Neuronal stem cell (in vitro differentiated cells): ENCODE results near the gene CERK.
"Not testable (repeated sequence)": the region's sequence is repeated elsewhere in the genome, so short reads cannot be mapped to it uniquely, and the experiment has no call there.

ENCODE experiments used
- DNase-seq: peaks from one replicate; pipeline ENCODE4 v3.0.0-alpha.2; 2013; ENCODE audit warnings: low spot score
- H2AFZ ChIP-seq: one replicate; pipeline ENCODE4 v1.6.1; 2013; ENCODE audit warnings: mild to moderate bottlenecking, low read length, inconsistent platforms
- H2AK5ac ChIP-seq: 2 replicates; pipeline ENCODE4 v1.6.1; 2013; ENCODE audit warnings: low read depth, mild to moderate bottlenecking, inconsistent platforms, low read length, moderate library complexity, mixed read lengths
- H2BK120ac ChIP-seq: 2 replicates; pipeline ENCODE4 v1.6.1; 2013; ENCODE audit warnings: low read depth, mild to moderate bottlenecking, inconsistent platforms, low read length, moderate library complexity, mixed read lengths
- H2BK12ac ChIP-seq: one replicate; pipeline ENCODE4 v1.6.1; 2013; ENCODE audit warnings: low read length, inconsistent platforms
- H2BK15ac ChIP-seq: 2 replicates; pipeline ENCODE4 v1.6.1; 2013; ENCODE audit warnings: mild to moderate bottlenecking, low read length, inconsistent platforms, mixed read lengths
- H2BK5ac ChIP-seq: one replicate; pipeline ENCODE4 v1.6.1; 2013; ENCODE audit warnings: inconsistent platforms, mild to moderate bottlenecking, low read length, moderate library complexity
- H3K14ac ChIP-seq: one replicate; pipeline ENCODE4 v1.6.1; 2013; ENCODE audit warnings: low read length, inconsistent platforms
- H3K18ac ChIP-seq: 2 replicates; pipeline ENCODE4 v1.6.1; 2013; ENCODE audit warnings: low read length, inconsistent platforms
- H3K23ac ChIP-seq: 2 replicates; pipeline ENCODE4 v1.6.1; 2013; ENCODE audit warnings: low read depth, mild to moderate bottlenecking, mixed read lengths, low read length, inconsistent platforms; ENCODE audit not compliant: poor library complexity
- H3K27ac ChIP-seq: replicated peaks from 3 replicates; pipeline ENCODE4 v1.5.1; 2013; ENCODE audit warnings: low read length, inconsistent platforms
- H3K27me3 ChIP-seq, 3 experiments: 2 replicates each; pipeline ENCODE4 v1.6.1; 2013; ENCODE audit warnings: low read length in 3 of 3, mild to moderate bottlenecking in 2 of 3, inconsistent platforms in 1 of 3, low read depth in 1 of 3, mixed read lengths in 1 of 3, moderate library complexity in 1 of 3; ENCODE audit not compliant: control insufficient read depth in 3 of 3, insufficient read depth in 3 of 3
- H3K36me3 ChIP-seq, 2 donors: replicated peaks in 1 of 2; 2 replicates each; pipeline ENCODE4 v1.6.1; 2013; ENCODE audit warnings: low read length in 2 of 2; ENCODE audit not compliant: control insufficient read depth in 2 of 2, insufficient read depth in 2 of 2
- H3K4ac ChIP-seq: 2 replicates; pipeline ENCODE4 v1.6.1; 2013; ENCODE audit warnings: inconsistent platforms, mild to moderate bottlenecking, low read length, moderate library complexity
- H3K4me1 ChIP-seq, 2 donors: 1 replicate in 1 of 2; 2 replicates in 1 of 2; pipeline ENCODE4 v1.6.1; 2013; ENCODE audit warnings: low read length in 2 of 2, low read depth in 1 of 2; ENCODE audit not compliant: control insufficient read depth in 2 of 2, insufficient read depth in 1 of 2
- H3K4me2 ChIP-seq: one replicate; pipeline ENCODE4 v1.6.1; 2013; ENCODE audit warnings: mild to moderate bottlenecking, low read length, inconsistent platforms; ENCODE audit not compliant: insufficient read depth, poor library complexity, severe bottlenecking
- H3K4me3 ChIP-seq, 2 donors: 2 replicates each; pipeline ENCODE4 v1.5.1; 2013; ENCODE audit warnings: low read length in 2 of 2, mild to moderate bottlenecking in 2 of 2, inconsistent platforms in 1 of 2, moderate library complexity in 1 of 2
- H3K79me1 ChIP-seq: one replicate; pipeline ENCODE4 v1.6.1; 2013; ENCODE audit warnings: low read depth, mild to moderate bottlenecking, inconsistent platforms, low read length, moderate library complexity
- H3K9ac ChIP-seq: one replicate; pipeline ENCODE4 v1.6.1; 2013; ENCODE audit warnings: mild to moderate bottlenecking, low read depth, low read length, inconsistent platforms; ENCODE audit not compliant: poor library complexity
- H3K9me3 ChIP-seq, 2 donors: replicated peaks in 1 of 2; 2 replicates each; pipeline versions ENCODE3 to v1.6.1; 2013; ENCODE audit warnings: low read length in 2 of 2, mild to moderate bottlenecking in 2 of 2, inconsistent platforms in 1 of 2, low read depth in 1 of 2, mixed read lengths in 1 of 2, moderate library complexity in 1 of 2; ENCODE audit not compliant: control insufficient read depth in 2 of 2, insufficient read depth in 1 of 2
- H4K8ac ChIP-seq: one replicate; pipeline ENCODE4 v1.6.1; 2013; ENCODE audit warnings: low read depth, mild to moderate bottlenecking, inconsistent platforms, low read length, moderate library complexity
- H4K91ac ChIP-seq: one replicate; pipeline ENCODE4 v1.6.1; 2013; ENCODE audit warnings: low read length, low read depth, mild to moderate bottlenecking, inconsistent platforms; ENCODE audit not compliant: poor library complexity
- WGBS, 2 donors: extraction: QIAGEN DNeasy Blood & Tissue Kit; methylation state at CpG; one replicate each; pipeline ENCODE4 v1.1.7; 2013; ENCODE audit warnings: missing lambda C conversion rate in 2 of 2, mixed read lengths in 1 of 2; ENCODE audit not compliant: insufficient read length in 2 of 2, insufficient replicate concordance in 1 of 2; ENCODE audit errors: extremely low coverage in 2 of 2; 5-methylcytosine and 5-hydroxymethylcytosine counted together

The CERK gene

GRCh38 chr22:46736705-46737104, 1.3 kb downstream of the CERK start:
- no peak overlapping the region for H3K18ac ChIP-seq
- H3K9ac ChIP-seq = no peak overlapping the region
- no peak overlapping the region for H2AK5ac ChIP-seq
- no peak overlapping the region for H2BK15ac ChIP-seq
- no peak overlapping the region for H3K4ac ChIP-seq
- no peak overlapping the region for H2BK5ac ChIP-seq
- no peak overlapping the region for H4K8ac ChIP-seq
- peaks cover 12% of the 10 kb centered on the region for H3K79me1 ChIP-seq
- H3K4me2 ChIP-seq = peak overlapping the region; percentile 39
- H3K36me3 ChIP-seq = peaks cover 9 to 34% of the 10 kb centered on the region in 2 donors
- no peak overlapping the region for H2AFZ ChIP-seq
- H3K27me3 ChIP-seq = no peaks in the 10 kb centered on the region
- no peak overlapping the region for H4K91ac ChIP-seq
- H3K27ac ChIP-seq = no peak overlapping the region
- H2BK120ac ChIP-seq = no peak overlapping the region
- no peak for DNase-seq
- H3K14ac ChIP-seq = no peak overlapping the region
- WGBS, 2 donors = no CpG with 5 or more reads among the region's 8 CpGs
- no peak overlapping the region for H3K23ac ChIP-seq
- H3K4me1 ChIP-seq = peaks cover 28% of the 10 kb centered on the region in 2 donors
- H3K9me3 ChIP-seq = no peaks in the 10 kb centered on the region
- no peak overlapping the region for H2BK12ac ChIP-seq
- peak overlapping the region in 1 of 2 donors; percentile 72 for H3K4me3 ChIP-seq

- WGBS, 2 donors = no CpG with 5 or more reads among the region's 13 CpGs
- Histone ChIP-seq H2AK5ac (no peak overlapping the region), H3K4me3 (peak overlapping the region in 1 of 2 donors; percentile 72), H3K23ac (peak overlapping the region; percentile 37), H3K9me3 (no peaks in the 10 kb centered on the region), H4K91ac (no peak overlapping the region), H3K79me1 (peaks cover 17% of the 10 kb centered on the region), H4K8ac (no peak overlapping the region), H2BK15ac (no peak overlapping the region), H2AFZ (no peak overlapping the region), H2BK12ac (no peak overlapping the region), H3K4me2 (no peak overlapping the region), H3K14ac (no peak overlapping the region), H3K9ac (peak overlapping the region; percentile 0), H3K4ac (no peak overlapping the region), H3K27me3 (no peaks in the 10 kb centered on the region), H3K4me1 (peaks cover 28 to 33% of the 10 kb centered on the region in 2 donors), H2BK120ac (no peak overlapping the region), H3K27ac (no peak overlapping the region), H3K18ac (no peak overlapping the region), H2BK5ac (no peak overlapping the region), H3K36me3 (peaks cover 9 to 41% of the 10 kb centered on the region in 2 donors)
- no peak for DNase-seq
Observed at GRCh38 chr22:46735747-46736608, 2.1 kb downstream of the CERK start.

- whole genome bisulfite sequencing, 2 donors = no CpG with 5 or more reads among the region's 12 CpGs
- Histone ChIP-seq H2BK12ac (no peak overlapping the region), H4K91ac (no peak overlapping the region), H3K27ac (no peak overlapping the region), H3K27me3 (no peaks in the 10 kb centered on the region), H3K9ac (no peak overlapping the region), H2BK5ac (no peak overlapping the region), H3K23ac (peak overlapping the region; percentile 37), H2BK120ac (no peak overlapping the region), H4K8ac (no peak overlapping the region), H3K9me3 (no peaks in the 10 kb centered on the region), H3K4me2 (no peak overlapping the region), H3K79me1 (peaks cover 18% of the 10 kb centered on the region), H2AK5ac (no peak overlapping the region), H3K4ac (no peak overlapping the region), H3K18ac (no peak overlapping the region), H3K14ac (no peak overlapping the region), H3K36me3 (peaks cover 9 to 46% of the 10 kb centered on the region in 2 donors), H2BK15ac (no peak overlapping the region), H3K4me3 (no peak overlapping the region), H3K4me1 (peaks cover 25 to 35% of the 10 kb centered on the region in 2 donors), H2AFZ (no peak overlapping the region)
- DNase-seq = no peak
Observed at GRCh38 chr22:46734830-46735453, 3.1 kb downstream of the CERK start.

DNA sequence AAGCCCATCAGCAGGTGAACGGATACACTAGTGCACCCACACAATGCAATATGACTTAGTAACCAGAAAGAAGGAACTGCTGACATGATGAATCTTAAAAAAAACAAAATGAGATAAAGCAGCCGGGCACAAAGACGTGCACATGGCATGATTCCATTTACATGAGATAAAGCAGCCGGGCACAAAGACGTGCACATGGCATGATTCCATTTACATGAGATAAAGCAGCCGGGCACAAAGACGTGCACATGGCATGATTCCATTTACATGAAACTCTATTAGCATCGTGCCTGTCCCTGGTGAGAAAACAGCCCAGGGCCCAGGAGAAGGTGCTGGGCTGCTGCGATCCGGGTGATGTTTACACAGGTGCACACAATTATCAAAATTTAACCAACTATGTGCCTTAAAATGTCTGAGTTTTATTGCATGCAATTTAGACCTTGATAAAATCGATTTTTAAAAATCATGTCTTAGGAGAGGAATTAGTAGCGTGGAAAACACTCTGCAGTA, 3.8 kb downstream of the CERK start:
- no CpG with 5 or more reads among the region's 12 CpGs for WGBS, 2 donors
- H2BK15ac ChIP-seq, H3K27me3 ChIP-seq, H3K4me2 ChIP-seq, H3K23ac ChIP-seq, H3K14ac ChIP-seq, H2BK12ac ChIP-seq, H3K4ac ChIP-seq, H2BK5ac ChIP-seq, H4K91ac ChIP-seq, H2AK5ac ChIP-seq, DNase-seq, H3K9ac ChIP-seq, H3K18ac ChIP-seq, H2AFZ ChIP-seq, H3K27ac ChIP-seq, H3K4me3 ChIP-seq, H2BK120ac ChIP-seq, H4K8ac ChIP-seq, H3K9me3 ChIP-seq: not testable (repeated sequence)
- peaks cover 18% of the 10 kb centered on the region for H3K79me1 ChIP-seq
- H3K36me3 ChIP-seq = peaks cover 9 to 48% of the 10 kb centered on the region in 2 donors
- H3K4me1 ChIP-seq = peaks cover 20 to 35% of the 10 kb centered on the region in 2 donors
